ENCODE results near the gene DOP1A. TPM values are rescaled to one million over a fixed set of nuclear protein-coding genes. Genes with fewer than 3 reads are reported as not detected.

Gene DOP1A
- total RNA-seq, 1 donor from 2014 or later = 23.1 TPM

DNA sequence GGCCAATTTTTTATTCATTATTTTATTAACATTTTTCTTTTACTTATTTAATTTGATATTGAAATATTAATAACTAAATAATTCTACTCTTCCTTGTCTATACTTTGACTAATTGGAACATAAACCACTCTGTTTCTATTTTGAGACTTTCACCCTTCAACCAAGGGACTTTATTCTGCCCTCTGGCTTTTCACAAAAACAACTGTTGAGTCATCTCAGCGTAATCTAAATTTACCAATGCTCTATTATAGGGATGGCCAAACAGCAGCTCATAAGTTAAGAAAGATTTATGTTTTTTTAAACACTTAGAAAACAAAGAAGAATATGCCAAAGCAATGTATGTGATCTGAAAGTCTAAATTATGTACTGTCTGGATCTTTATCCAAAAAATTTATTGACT lies 46.7 kb downstream of the DOP1A start:
- DNase-seq (ENCODE audit: extremely low spot score, unreplicated experiment) = no peak
- peaks cover 15% of the 10 kb centered on the region for H3K4me1 Mint-ChIP-seq (ENCODE audit: unreplicated experiment)
- H3K9me3 Mint-ChIP-seq (ENCODE audit: unreplicated experiment) = no peaks in the 10 kb centered on the region
- no peaks in the 10 kb centered on the region for H3K27me3 Mint-ChIP-seq (ENCODE audit: unreplicated experiment)
- no peak overlapping the region for H3K4me3 Mint-ChIP-seq (ENCODE audit: unreplicated experiment)
- TF ChIP-seq, protein P1, sequence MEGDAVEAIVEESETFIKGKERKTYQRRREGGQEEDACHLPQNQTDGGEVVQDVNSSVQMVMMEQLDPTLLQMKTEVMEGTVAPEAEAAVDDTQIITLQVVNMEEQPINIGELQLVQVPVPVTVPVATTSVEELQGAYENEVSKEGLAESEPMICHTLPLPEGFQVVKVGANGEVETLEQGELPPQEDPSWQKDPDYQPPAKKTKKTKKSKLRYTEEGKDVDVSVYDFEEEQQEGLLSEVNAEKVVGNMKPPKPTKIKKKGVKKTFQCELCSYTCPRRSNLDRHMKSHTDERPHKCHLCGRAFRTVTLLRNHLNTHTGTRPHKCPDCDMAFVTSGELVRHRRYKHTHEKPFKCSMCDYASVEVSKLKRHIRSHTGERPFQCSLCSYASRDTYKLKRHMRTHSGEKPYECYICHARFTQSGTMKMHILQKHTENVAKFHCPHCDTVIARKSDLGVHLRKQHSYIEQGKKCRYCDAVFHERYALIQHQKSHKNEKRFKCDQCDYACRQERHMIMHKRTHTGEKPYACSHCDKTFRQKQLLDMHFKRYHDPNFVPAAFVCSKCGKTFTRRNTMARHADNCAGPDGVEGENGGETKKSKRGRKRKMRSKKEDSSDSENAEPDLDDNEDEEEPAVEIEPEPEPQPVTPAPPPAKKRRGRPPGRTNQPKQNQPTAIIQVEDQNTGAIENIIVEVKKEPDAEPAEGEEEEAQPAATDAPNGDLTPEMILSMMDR (IDR thresholded peaks at IDR 0.05) = no peak
- peaks cover 26% of the 10 kb centered on the region for H3K36me3 Mint-ChIP-seq (ENCODE audit: unreplicated experiment)
- no peak overlapping the region for H3K27ac Mint-ChIP-seq (ENCODE audit: unreplicated experiment)

DNA sequence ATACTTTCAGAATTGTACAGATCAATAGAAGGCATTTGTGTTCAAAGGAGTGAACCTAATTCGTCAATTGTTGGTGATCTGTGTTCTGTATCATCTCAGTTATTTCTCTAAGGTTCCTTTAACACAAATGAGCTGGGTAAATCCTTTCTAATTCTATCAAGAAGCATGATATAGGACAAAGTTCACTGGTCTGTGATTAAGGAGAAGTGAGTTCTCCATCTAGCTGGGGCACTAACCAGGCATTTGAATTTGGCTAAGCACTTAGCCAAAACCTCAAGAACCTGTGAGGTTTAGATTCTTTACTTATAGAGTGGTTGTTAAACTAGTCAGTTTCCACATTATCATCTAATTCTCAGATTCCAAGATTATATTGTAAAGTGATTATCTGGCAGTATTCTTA lies 50.3 kb downstream of the DOP1A start:
- H3K4me3 Mint-ChIP-seq (ENCODE audit: unreplicated experiment) = no peak overlapping the region
- no peak overlapping the region for H3K27ac Mint-ChIP-seq (ENCODE audit: unreplicated experiment)
- H3K4me1 Mint-ChIP-seq (ENCODE audit: unreplicated experiment) = peaks cover 19% of the 10 kb centered on the region
- H3K27me3 Mint-ChIP-seq (ENCODE audit: unreplicated experiment) = no peaks in the 10 kb centered on the region
- no peaks in the 10 kb centered on the region for H3K9me3 Mint-ChIP-seq (ENCODE audit: unreplicated experiment)
- peaks cover 19% of the 10 kb centered on the region for H3K36me3 Mint-ChIP-seq (ENCODE audit: unreplicated experiment)
- DNase-seq (ENCODE audit: extremely low spot score, unreplicated experiment) = no peak
- TF ChIP-seq, protein P1 (IDR thresholded peaks at IDR 0.05) = no peak

DNA sequence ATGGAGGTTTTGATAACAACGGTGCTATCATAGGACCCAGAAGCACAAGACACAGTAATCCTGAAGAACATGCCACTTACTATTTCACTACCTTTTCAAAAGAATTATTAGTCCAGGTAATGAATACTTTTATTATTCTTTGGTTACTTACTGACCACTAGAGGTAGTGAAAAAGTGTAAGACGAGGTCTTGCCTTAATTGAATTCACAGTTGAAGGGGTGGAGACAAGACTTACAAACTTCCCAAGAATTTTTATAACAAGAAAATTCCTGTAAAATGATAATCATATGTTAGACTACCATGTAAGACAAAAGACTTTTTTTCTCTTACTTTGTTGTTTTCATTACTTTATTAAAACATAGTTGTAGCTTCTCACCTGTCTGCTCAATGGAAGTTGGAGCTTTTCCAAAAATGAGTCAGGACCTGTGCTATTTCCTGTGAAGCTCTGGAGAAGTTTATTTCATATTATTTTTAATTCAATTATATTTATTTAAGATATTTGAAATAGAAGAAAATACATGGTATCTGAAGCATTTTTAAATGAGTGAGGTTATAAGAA lies 52.4 kb downstream of the DOP1A start:
- no peak overlapping the region for H3K4me3 Mint-ChIP-seq (ENCODE audit: unreplicated experiment)
- H3K27me3 Mint-ChIP-seq (ENCODE audit: unreplicated experiment) = no peaks in the 10 kb centered on the region
- no peak for DNase-seq (ENCODE audit: extremely low spot score, unreplicated experiment)
- no peaks in the 10 kb centered on the region for H3K9me3 Mint-ChIP-seq (ENCODE audit: unreplicated experiment)
- H3K36me3 Mint-ChIP-seq (ENCODE audit: unreplicated experiment) = peaks cover 35% of the 10 kb centered on the region
- no peak overlapping the region for H3K27ac Mint-ChIP-seq (ENCODE audit: unreplicated experiment)
- H3K4me1 Mint-ChIP-seq (ENCODE audit: unreplicated experiment) = peaks cover 5% of the 10 kb centered on the region
- TF ChIP-seq, protein P1 (IDR thresholded peaks at IDR 0.05) = no peak

DNA sequence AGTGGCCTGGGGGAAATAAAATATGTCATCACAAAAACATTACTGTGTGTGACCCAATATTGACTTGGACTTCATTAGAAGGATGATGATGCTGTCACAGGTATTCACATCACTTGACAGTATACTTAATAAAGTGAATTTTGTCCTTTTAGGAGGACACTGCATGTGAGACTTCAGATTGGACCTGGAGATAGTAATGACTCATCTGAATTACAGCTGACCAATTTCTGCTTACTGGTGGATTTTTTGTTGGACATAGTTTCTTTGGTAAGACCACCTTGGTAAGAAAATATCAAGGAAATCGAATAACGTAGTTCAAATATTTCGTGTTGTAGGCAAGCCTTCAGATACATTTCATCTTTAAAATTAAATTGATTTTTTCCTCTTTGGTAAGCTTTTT lies 57.1 kb downstream of the DOP1A start:
- Mint-ChIP-seq H3K9me3 (ENCODE audit: unreplicated experiment) (no peaks in the 10 kb centered on the region), H3K4me3 (ENCODE audit: unreplicated experiment) (no peak overlapping the region), H3K27me3 (ENCODE audit: unreplicated experiment) (no peaks in the 10 kb centered on the region), H3K27ac (ENCODE audit: unreplicated experiment) (no peak overlapping the region), H3K36me3 (ENCODE audit: unreplicated experiment) (peaks cover 56% of the 10 kb centered on the region), H3K4me1 (ENCODE audit: unreplicated experiment) (peaks cover 3% of the 10 kb centered on the region)
- TF ChIP-seq, protein P1 (IDR thresholded peaks at IDR 0.05) = no peak
- no peak for DNase-seq (ENCODE audit: extremely low spot score, unreplicated experiment)

DNA sequence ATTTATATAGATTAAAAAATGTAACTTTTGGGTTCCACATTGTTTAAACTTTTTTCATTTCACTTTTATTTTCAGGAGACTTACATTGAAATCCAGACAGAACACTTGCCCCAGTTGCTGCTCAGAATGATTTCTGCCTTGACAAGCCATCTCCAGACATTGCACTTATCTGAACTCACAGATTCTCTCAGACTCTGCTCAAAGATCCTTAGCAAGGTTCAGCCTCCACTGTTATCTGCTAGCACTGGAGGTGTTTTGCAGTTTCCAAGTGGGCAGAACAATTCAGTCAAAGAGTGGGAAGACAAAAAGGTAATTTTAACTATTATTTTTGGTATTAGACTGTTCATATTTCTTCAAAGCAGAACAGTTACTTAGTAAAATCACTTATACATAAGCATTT lies 58.0 kb downstream of the DOP1A start:
- Mint-ChIP-seq H3K36me3 (ENCODE audit: unreplicated experiment) (peaks cover 61% of the 10 kb centered on the region), H3K4me3 (ENCODE audit: unreplicated experiment) (no peak overlapping the region), H3K27ac (ENCODE audit: unreplicated experiment) (no peak overlapping the region), H3K9me3 (ENCODE audit: unreplicated experiment) (no peaks in the 10 kb centered on the region), H3K27me3 (ENCODE audit: unreplicated experiment) (no peaks in the 10 kb centered on the region), H3K4me1 (ENCODE audit: unreplicated experiment) (no peaks in the 10 kb centered on the region)
- TF ChIP-seq, protein P1 (IDR thresholded peaks at IDR 0.05) = no peak
- DNase-seq (ENCODE audit: extremely low spot score, unreplicated experiment) = no peak
